ENCODE data around the gene ATAD3C.
"Not testable (repeated sequence)": the region's sequence is repeated elsewhere in the genome, so short reads cannot be mapped to it uniquely, and the experiment has no call there.

The ATAD3C gene

GRCh38 chr1:1477206-1477605 is 27.7 kb downstream of the ATAD3C start:
- Mint-ChIP-seq H3K4me3 (no peak overlapping the region), H3K36me3 (ENCODE audit: low read depth) (peaks cover 74% of the 10 kb centered on the region), H3K9me3 (no peaks in the 10 kb centered on the region), H3K4me1 (ENCODE audit: low read depth) (peaks cover 13% of the 10 kb centered on the region), H3K27ac (no peak overlapping the region), H3K27me3 (no peaks in the 10 kb centered on the region)
- intact Hi-C loops (cut with micrococcal nuclease), result no loop called here

- H3K27ac Mint-ChIP-seq, result no peak overlapping the region
- no peaks in the 10 kb centered on the region for H3K9me3 Mint-ChIP-seq
- intact Hi-C loops (cut with micrococcal nuclease), result no loop called here
- H3K36me3 Mint-ChIP-seq (ENCODE audit: low read depth), result peaks cover 90% of the 10 kb centered on the region
- no peak overlapping the region for H3K4me3 Mint-ChIP-seq
- H3K27me3 Mint-ChIP-seq, result no peaks in the 10 kb centered on the region
- H3K4me1 Mint-ChIP-seq (ENCODE audit: low read depth), result no peaks in the 10 kb centered on the region
Observed at GRCh38 chr1:1479547-1480487, 30.3 kb downstream of the ATAD3C start.

DNA sequence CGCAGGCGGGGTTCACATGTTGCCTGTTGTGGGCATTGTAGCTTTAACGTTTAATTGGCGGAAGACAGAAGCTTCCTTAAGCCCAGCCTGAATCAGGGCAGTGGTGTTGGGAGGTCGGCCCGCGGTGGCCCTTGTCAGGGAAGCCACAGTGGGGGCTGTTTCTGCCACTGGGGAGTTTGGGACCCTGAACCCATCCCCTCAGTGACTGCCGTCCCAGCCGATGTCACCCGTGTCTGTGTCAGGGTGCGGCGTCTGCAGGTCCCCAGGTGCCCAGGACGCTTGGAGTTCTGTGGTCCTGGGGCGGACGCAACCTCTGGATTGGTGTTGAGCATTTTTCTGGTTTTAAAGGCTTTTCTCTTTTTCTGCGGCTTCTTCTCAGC is 31.0 kb downstream of the ATAD3C start:
- H3K27me3 Mint-ChIP-seq; intact Hi-C loops (cut with micrococcal nuclease); H3K9me3 Mint-ChIP-seq; H3K27ac Mint-ChIP-seq; H3K4me1 Mint-ChIP-seq (ENCODE audit: low read depth); H3K4me3 Mint-ChIP-seq: not testable (repeated sequence)
- peaks cover 93% of the 10 kb centered on the region for H3K36me3 Mint-ChIP-seq (ENCODE audit: low read depth)

DNA sequence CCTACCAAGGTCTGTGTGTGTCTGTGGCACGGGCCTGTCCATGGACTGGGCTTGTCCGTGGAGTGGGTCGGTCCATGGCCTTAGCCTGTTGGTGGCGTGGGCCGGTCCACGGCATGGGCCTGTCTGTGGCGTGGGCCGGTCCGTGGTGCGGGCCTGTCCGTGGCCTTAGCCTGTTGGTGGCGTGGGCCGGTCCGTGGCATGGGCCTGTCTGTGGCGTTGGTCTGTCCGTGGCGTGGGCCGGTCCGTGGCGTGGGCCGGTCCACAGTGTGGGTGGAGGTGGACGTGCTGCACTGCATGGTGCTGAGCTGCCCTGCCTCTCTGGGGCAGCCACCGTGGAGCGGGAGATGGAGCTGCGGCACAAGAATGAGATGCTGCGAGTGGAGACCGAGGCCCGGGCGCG is 32.3 kb downstream of the ATAD3C start:
- intact Hi-C loops (cut with micrococcal nuclease); H3K9me3 Mint-ChIP-seq; H3K4me3 Mint-ChIP-seq; H3K27ac Mint-ChIP-seq; H3K27me3 Mint-ChIP-seq; H3K4me1 Mint-ChIP-seq (ENCODE audit: low read depth): not testable (repeated sequence)
- H3K36me3 Mint-ChIP-seq (ENCODE audit: low read depth), result peaks cover 95% of the 10 kb centered on the region

GRCh38 chr1:1482856-1483255 is 33.4 kb downstream of the ATAD3C start:
- H3K4me1 Mint-ChIP-seq (ENCODE audit: low read depth), result no peaks in the 10 kb centered on the region
- H3K27me3 Mint-ChIP-seq, result no peaks in the 10 kb centered on the region
- no peak overlapping the region for H3K4me3 Mint-ChIP-seq
- no peaks in the 10 kb centered on the region for H3K9me3 Mint-ChIP-seq
- intact Hi-C loops (cut with micrococcal nuclease), result no loop called here
- H3K36me3 Mint-ChIP-seq (ENCODE audit: low read depth), result peaks cover 95% of the 10 kb centered on the region
- no peak overlapping the region for H3K27ac Mint-ChIP-seq

DNA sequence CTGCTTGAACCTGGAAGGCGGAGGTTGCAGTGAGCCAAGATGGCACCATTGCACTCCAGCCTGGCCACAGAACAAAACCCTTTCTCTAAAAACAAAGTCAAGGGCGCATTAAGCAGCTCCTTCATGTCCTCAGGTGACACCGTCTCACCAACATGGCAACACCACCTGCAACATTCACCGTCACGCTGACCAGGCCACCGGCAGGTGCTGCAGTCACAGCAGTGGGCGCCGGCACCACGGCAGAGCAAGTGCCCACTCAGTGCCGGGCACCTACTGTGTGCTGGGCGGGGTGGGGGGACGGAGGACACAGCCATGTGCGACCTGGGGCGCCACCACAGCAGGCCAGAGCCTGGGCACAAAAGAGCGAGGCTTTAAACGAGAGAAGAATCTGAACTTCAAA is 34.2 kb downstream of the ATAD3C start:
- H3K9me3 Mint-ChIP-seq, result no peaks in the 10 kb centered on the region
- H3K36me3 Mint-ChIP-seq (ENCODE audit: low read depth), result peaks cover 96% of the 10 kb centered on the region

GRCh38 chr1:1484976-1485750 is 35.7 kb downstream of the ATAD3C start:
- H3K9me3 Mint-ChIP-seq; H3K27ac Mint-ChIP-seq; H3K4me3 Mint-ChIP-seq; intact Hi-C loops (cut with micrococcal nuclease); H3K4me1 Mint-ChIP-seq (ENCODE audit: low read depth); H3K27me3 Mint-ChIP-seq: not testable (repeated sequence)
- H3K36me3 Mint-ChIP-seq (ENCODE audit: low read depth), result peaks cover 97% of the 10 kb centered on the region

More for the DNA sequence above, 34.2 kb downstream of the ATAD3C start:
- Mint-ChIP-seq H3K4me3 (no peak overlapping the region), H3K4me1 (ENCODE audit: low read depth) (no peaks in the 10 kb centered on the region), H3K27ac (no peak overlapping the region), H3K27me3 (no peaks in the 10 kb centered on the region)
- intact Hi-C loops (cut with micrococcal nuclease), result no loop called here

DNA sequence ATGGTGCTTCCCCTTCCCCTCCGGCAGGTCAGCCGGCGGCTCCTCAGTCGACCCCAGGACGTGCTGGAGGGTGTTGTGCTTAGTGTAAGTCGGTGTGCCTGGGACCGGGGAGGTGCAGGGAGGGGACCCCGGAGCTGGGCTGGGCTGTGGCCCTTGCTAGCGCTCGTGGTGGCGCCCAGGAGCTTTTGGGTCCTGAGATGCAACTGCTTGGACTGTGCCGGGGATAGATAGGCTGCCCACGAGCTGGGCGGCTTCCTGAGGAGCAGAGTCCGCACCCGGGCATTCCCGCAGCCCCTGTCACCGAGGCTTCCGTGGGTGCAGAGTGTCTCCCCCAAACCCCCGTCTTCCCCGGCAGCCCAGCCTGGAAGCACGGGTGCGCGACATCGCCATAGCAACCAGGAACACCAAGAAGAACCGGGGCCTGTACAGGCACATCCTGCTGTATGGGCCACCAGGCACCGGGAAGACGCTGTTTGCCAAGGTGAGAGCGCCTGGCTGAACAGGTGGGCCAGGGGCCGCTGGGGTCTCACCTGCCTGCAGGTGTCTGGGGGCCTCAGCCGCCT is 36.3 kb downstream of the ATAD3C start:
- not testable (repeated sequence) for H3K27me3 Mint-ChIP-seq

DNA sequence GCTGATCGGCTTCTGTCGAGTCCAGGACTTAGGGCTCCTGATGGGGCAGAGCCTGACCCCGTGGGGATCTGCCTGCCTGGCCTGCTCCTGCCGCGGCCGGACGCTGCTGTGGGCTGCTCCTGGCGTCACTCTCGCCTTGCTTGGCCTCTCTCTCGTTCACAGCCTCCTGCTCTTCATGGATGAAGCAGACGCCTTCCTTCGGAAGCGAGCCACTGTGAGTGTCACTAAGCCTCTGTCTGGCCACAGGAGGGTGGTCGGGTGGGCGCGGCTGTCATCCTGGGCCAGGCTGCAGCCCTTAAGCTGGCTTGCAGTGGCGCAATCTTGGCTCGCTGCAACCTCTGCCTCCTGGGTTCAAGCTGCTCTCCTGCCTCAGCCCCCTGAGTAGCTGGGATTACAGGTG is 38.2 kb downstream of the ATAD3C start:
- H3K4me1 Mint-ChIP-seq (ENCODE audit: low read depth), result no peaks in the 10 kb centered on the region
- intact Hi-C loops (cut with micrococcal nuclease), result no loop called here
- H3K9me3 Mint-ChIP-seq, result peaks cover 14% of the 10 kb centered on the region
- no peaks in the 10 kb centered on the region for H3K27me3 Mint-ChIP-seq
- H3K27ac Mint-ChIP-seq, result no peak overlapping the region
- no peak overlapping the region for H3K4me3 Mint-ChIP-seq
- peaks cover 100% of the 10 kb centered on the region for H3K36me3 Mint-ChIP-seq (ENCODE audit: low read depth)

More for the DNA sequence above, 36.3 kb downstream of the ATAD3C start:
- H3K9me3 Mint-ChIP-seq; intact Hi-C loops (cut with micrococcal nuclease); H3K27ac Mint-ChIP-seq; H3K4me1 Mint-ChIP-seq (ENCODE audit: low read depth); H3K4me3 Mint-ChIP-seq: not testable (repeated sequence)
- H3K36me3 Mint-ChIP-seq (ENCODE audit: low read depth), result peaks cover 97% of the 10 kb centered on the region

- H3K27ac Mint-ChIP-seq, result no peak overlapping the region
- H3K9me3 Mint-ChIP-seq, result peaks cover 24% of the 10 kb centered on the region
Observed at GRCh38 chr1:1489231-1489630, 39.7 kb downstream of the ATAD3C start.

DNA sequence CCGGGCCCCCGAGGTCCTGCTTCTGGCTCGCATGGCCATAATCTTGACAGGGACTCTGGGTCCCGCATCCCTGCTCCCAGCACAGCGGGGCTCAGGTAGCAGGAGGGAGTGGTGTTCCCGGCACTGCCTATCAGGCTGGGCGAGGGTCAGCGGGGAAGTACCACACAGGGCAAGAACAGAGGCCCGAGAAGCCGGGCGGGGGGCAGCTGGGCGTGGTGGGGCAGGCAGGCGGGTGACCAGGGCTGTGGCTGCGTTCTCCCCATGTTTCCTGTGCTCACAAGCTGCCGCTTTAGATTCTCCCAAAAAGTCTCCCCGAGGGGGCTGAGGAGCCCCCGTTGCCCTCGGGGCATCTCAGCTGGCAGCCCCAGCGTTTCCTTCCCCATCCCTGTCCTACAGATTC is 40.4 kb downstream of the ATAD3C start:
- Mint-ChIP-seq H3K36me3 (ENCODE audit: low read depth) (peaks cover 100% of the 10 kb centered on the region), H3K4me1 (ENCODE audit: low read depth) (no peaks in the 10 kb centered on the region), H3K9me3 (peaks cover 24% of the 10 kb centered on the region), H3K4me3 (no peak overlapping the region), H3K27ac (no peak overlapping the region), H3K27me3 (no peaks in the 10 kb centered on the region)
- intact Hi-C loops (cut with micrococcal nuclease), result no loop called here

More at GRCh38 chr1:1489231-1489630, 39.7 kb downstream of the ATAD3C start:
- no peak overlapping the region for H3K4me3 Mint-ChIP-seq
- H3K4me1 Mint-ChIP-seq (ENCODE audit: low read depth), result no peaks in the 10 kb centered on the region
- H3K36me3 Mint-ChIP-seq (ENCODE audit: low read depth), result peaks cover 100% of the 10 kb centered on the region
- intact Hi-C loops (cut with micrococcal nuclease), result no loop called here
- H3K27me3 Mint-ChIP-seq, result no peaks in the 10 kb centered on the region

DNA sequence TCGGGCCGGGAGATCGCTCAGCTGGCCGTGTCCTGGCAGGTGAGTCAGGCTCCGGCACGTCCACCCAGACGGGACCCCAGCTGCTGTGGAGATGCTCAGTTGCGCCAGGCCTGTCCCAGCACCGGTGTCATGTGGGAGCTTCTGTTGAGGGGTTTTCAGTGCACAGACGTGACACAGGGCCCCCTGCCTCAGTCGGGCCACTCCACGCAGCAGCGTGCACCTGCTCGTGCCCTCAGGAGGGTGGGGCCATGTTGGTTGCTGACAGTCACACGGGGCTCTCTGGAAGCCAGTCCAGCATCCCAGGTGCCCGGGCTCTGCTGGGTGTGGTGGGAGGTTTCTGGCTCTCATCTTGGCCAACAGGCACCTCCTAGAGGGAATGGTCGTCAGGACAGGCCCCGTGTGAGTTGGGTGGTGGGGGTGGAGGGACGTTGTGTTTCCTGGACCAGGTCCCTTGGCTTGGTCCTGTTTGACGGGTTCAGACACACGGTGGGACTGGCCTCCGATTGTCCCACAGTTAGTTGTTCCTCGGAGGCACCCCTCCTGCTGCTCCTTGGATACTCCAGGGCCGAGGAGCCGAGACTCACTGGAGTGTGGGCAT is 41.2 kb downstream of the ATAD3C start:
- Mint-ChIP-seq H3K27ac (no peak overlapping the region), H3K4me3 (no peak overlapping the region), H3K4me1 (ENCODE audit: low read depth) (no peaks in the 10 kb centered on the region), H3K9me3 (peaks cover 24% of the 10 kb centered on the region), H3K36me3 (ENCODE audit: low read depth) (peaks cover 100% of the 10 kb centered on the region), H3K27me3 (no peaks in the 10 kb centered on the region)
- intact Hi-C loops (cut with micrococcal nuclease), result no loop called here

DNA sequence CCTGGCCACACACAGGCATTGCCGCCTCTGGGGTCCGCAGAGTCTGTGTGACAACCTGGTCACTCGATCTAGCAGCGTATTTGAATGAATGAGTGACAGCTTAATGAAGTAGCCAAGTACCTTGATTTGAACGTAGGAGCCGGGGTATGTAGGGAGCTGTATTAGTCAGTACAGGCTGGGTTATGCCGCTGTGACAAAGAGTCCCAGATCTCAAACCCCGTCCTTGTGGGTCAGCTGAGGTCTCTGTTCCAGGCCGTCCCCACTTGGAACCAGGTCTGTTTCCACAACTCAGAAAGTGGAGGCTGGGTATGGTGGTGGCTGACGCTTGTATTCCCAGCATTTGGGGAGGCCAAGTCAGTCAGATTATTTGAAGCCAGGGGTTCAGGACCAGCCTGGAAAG is 42.1 kb downstream of the ATAD3C start:
- intact Hi-C loops (cut with micrococcal nuclease), result no loop called here
- H3K27ac Mint-ChIP-seq, result no peak overlapping the region
- no peak overlapping the region for H3K4me3 Mint-ChIP-seq
- H3K27me3 Mint-ChIP-seq, result no peaks in the 10 kb centered on the region
- H3K4me1 Mint-ChIP-seq (ENCODE audit: low read depth), result no peaks in the 10 kb centered on the region
- H3K36me3 Mint-ChIP-seq (ENCODE audit: low read depth), result peaks cover 99% of the 10 kb centered on the region
- H3K9me3 Mint-ChIP-seq, result peaks cover 24% of the 10 kb centered on the region

- H3K36me3 Mint-ChIP-seq (ENCODE audit: low read depth), result peaks cover 72% of the 10 kb centered on the region
Observed at GRCh38 chr1:1494311-1494710, 44.8 kb downstream of the ATAD3C start.

More at GRCh38 chr1:1494311-1494710, 44.8 kb downstream of the ATAD3C start:
- H3K27me3 Mint-ChIP-seq; intact Hi-C loops (cut with micrococcal nuclease); H3K4me3 Mint-ChIP-seq; H3K27ac Mint-ChIP-seq; H3K4me1 Mint-ChIP-seq (ENCODE audit: low read depth): not testable (repeated sequence)
- peaks cover 24% of the 10 kb centered on the region for H3K9me3 Mint-ChIP-seq

Data from dendritic cell treated with granulocyte-macrophage colony-stimulating factor and Interleukin-4, amounts not matched to agents 40 ng/mL and 50 ng/mL, for 4 days (primary cell).